NT2/D1 (cell line): ENCODE data around the gene AK9.

Experiments
- DNase-seq: peaks from one replicate; pipeline ENCODE4 v3.0.0-alpha.2; 2011; ENCODE audit warnings: low read depth, low spot score
- H3K27me3 ChIP-seq: 2 replicates; pipeline ENCODE4 v1.6.0; 2011; ENCODE audit warnings: mild to moderate bottlenecking; ENCODE audit not compliant: insufficient read length, insufficient read depth
- H3K36me3 ChIP-seq: 2 replicates; pipeline ENCODE4 v1.6.1; 2011; ENCODE audit warnings: mild to moderate bottlenecking, low read length, mixed read lengths; ENCODE audit not compliant: insufficient read depth, insufficient read length
- H3K4me1 ChIP-seq: 2 replicates; pipeline ENCODE4 v1.5.1; 2011; ENCODE audit not compliant: insufficient read depth, insufficient read length
- H3K4me3 ChIP-seq: 2 replicates; pipeline ENCODE4 v1.5.1; 2011; ENCODE audit warnings: low read depth; ENCODE audit not compliant: insufficient read length
- H3K9ac ChIP-seq: 2 replicates; pipeline ENCODE4 v1.6.0; 2011; ENCODE audit warnings: low read depth; ENCODE audit not compliant: insufficient read length
- H3K9me3 ChIP-seq: 2 replicates; pipeline ENCODE4 v1.5.1; 2011; ENCODE audit warnings: mild to moderate bottlenecking, low read length; ENCODE audit not compliant: insufficient read depth
- SUZ12 ChIP-seq: IDR thresholded peaks from 2 replicates; pipeline ENCODE4 v1.6.1; 2011; ENCODE audit not compliant: insufficient read length, insufficient read depth; ENCODE audit errors: extremely low read depth
- YY1 ChIP-seq: IDR thresholded peaks from 2 replicates; pipeline ENCODE4 v1.6.1; 2011; ENCODE audit not compliant: insufficient read length, insufficient read depth
- ZNF274 ChIP-seq: IDR thresholded peaks from 2 replicates; pipeline ENCODE4 v1.6.1; 2011; ENCODE audit warnings: mild to moderate bottlenecking, low read depth, low read length

Gene AK9

GRCh38 chr6:109474995-109475394, 216.0 kb downstream of the AK9 start:
- no peak overlapping the region for H3K9ac ChIP-seq
- no peak for DNase-seq
- H3K27me3 ChIP-seq: no peaks in the 10 kb centered on the region
- no peak for TF ChIP-seq SUZ12
- TF ChIP-seq YY1: no peak
- no peak for TF ChIP-seq ZNF274
- H3K9me3 ChIP-seq: no peaks in the 10 kb centered on the region
- no peak overlapping the region for H3K4me3 ChIP-seq
- H3K36me3 ChIP-seq: peaks cover 77% of the 10 kb centered on the region
- no peaks in the 10 kb centered on the region for H3K4me1 ChIP-seq

- Histone ChIP-seq H3K9me3 (no peaks in the 10 kb centered on the region), H3K4me1 (no peaks in the 10 kb centered on the region), H3K9ac (no peak overlapping the region), H3K36me3 (peaks cover 86% of the 10 kb centered on the region), H3K27me3 (no peaks in the 10 kb centered on the region), H3K4me3 (no peak overlapping the region)
- no peak for DNase-seq
- TF ChIP-seq ZNF274 (no peak), YY1 (no peak), SUZ12 (no peak)
These were observed 217.9 kb downstream of the AK9 start for GRCh38 chr6:109473120-109473519.

GRCh38 chr6:109472132-109472995, 218.6 kb downstream of the AK9 start:
- Histone ChIP-seq H3K4me3 (no peak overlapping the region), H3K27me3 (no peaks in the 10 kb centered on the region), H3K9me3 (no peaks in the 10 kb centered on the region), H3K9ac (no peak overlapping the region), H3K36me3 (peaks cover 89% of the 10 kb centered on the region), H3K4me1 (no peaks in the 10 kb centered on the region)
- TF ChIP-seq SUZ12: no peak
- no peak for TF ChIP-seq ZNF274
- TF ChIP-seq YY1: no peak
- DNase-seq: no peak

GRCh38 chr6:109471105-109471810, 219.7 kb downstream of the AK9 start:
- Histone ChIP-seq H3K9ac (no peak overlapping the region), H3K4me1 (no peaks in the 10 kb centered on the region), H3K9me3 (no peaks in the 10 kb centered on the region), H3K36me3 (peaks cover 89% of the 10 kb centered on the region), H3K27me3 (no peaks in the 10 kb centered on the region), H3K4me3 (no peak overlapping the region)
- DNase-seq: no peak
- TF ChIP-seq YY1: no peak
- TF ChIP-seq SUZ12: no peak
- no peak for TF ChIP-seq ZNF274

GRCh38 chr6:109469591-109470189, 221.3 kb downstream of the AK9 start:
- H3K36me3 ChIP-seq: peaks cover 90% of the 10 kb centered on the region

GRCh38 chr6:109467696-109468095, 223.3 kb downstream of the AK9 start:
- Histone ChIP-seq H3K4me1 (no peaks in the 10 kb centered on the region), H3K4me3 (no peak overlapping the region), H3K27me3 (no peaks in the 10 kb centered on the region), H3K9me3 (no peaks in the 10 kb centered on the region), H3K36me3 (peaks cover 86% of the 10 kb centered on the region), H3K9ac (no peak overlapping the region)
- TF ChIP-seq SUZ12 (no peak), YY1 (no peak), ZNF274 (no peak)
- DNase-seq: no peak

More at GRCh38 chr6:109469591-109470189, 221.3 kb downstream of the AK9 start:
- Histone ChIP-seq H3K4me1 (no peaks in the 10 kb centered on the region), H3K27me3 (no peaks in the 10 kb centered on the region), H3K9ac (no peak overlapping the region), H3K4me3 (no peak overlapping the region), H3K9me3 (no peaks in the 10 kb centered on the region)
- no peak for DNase-seq
- TF ChIP-seq YY1 (no peak), ZNF274 (no peak), SUZ12 (no peak)
